Measurements from ENCODE around the gene ATG7.

- no peak for TF ChIP-seq JUND (IDR thresholded peaks at IDR 0.05)
- TF ChIP-seq CTCF (IDR thresholded peaks at IDR 0.05; ENCODE audit: low read depth, low read length, missing input control): no peak
- no peak for TF ChIP-seq EGR1 (IDR thresholded peaks at IDR 0.05; ENCODE audit: low read depth in 2 of 2)
- TF ChIP-seq RAD21 (IDR thresholded peaks at IDR 0.05): no peak
- no peak for TF ChIP-seq MAX (IDR thresholded peaks at IDR 0.05)
- TF ChIP-seq, protein P1, sequence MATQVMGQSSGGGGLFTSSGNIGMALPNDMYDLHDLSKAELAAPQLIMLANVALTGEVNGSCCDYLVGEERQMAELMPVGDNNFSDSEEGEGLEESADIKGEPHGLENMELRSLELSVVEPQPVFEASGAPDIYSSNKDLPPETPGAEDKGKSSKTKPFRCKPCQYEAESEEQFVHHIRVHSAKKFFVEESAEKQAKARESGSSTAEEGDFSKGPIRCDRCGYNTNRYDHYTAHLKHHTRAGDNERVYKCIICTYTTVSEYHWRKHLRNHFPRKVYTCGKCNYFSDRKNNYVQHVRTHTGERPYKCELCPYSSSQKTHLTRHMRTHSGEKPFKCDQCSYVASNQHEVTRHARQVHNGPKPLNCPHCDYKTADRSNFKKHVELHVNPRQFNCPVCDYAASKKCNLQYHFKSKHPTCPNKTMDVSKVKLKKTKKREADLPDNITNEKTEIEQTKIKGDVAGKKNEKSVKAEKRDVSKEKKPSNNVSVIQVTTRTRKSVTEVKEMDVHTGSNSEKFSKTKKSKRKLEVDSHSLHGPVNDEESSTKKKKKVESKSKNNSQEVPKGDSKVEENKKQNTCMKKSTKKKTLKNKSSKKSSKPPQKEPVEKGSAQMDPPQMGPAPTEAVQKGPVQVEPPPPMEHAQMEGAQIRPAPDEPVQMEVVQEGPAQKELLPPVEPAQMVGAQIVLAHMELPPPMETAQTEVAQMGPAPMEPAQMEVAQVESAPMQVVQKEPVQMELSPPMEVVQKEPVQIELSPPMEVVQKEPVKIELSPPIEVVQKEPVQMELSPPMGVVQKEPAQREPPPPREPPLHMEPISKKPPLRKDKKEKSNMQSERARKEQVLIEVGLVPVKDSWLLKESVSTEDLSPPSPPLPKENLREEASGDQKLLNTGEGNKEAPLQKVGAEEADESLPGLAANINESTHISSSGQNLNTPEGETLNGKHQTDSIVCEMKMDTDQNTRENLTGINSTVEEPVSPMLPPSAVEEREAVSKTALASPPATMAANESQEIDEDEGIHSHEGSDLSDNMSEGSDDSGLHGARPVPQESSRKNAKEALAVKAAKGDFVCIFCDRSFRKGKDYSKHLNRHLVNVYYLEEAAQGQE (IDR thresholded peaks at IDR 0.05): no peak
- TF ChIP-seq, protein P2, sequence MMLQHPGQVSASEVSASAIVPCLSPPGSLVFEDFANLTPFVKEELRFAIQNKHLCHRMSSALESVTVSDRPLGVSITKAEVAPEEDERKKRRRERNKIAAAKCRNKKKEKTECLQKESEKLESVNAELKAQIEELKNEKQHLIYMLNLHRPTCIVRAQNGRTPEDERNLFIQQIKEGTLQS (IDR thresholded peaks at IDR 0.05): no peak
- TF ChIP-seq GABPA (IDR thresholded peaks at IDR 0.05 in 1 of 2, conservative IDR thresholded peaks at IDR 0.05 in 1 of 2): no peak
- no peak for TF ChIP-seq RXRA (IDR thresholded peaks at IDR 0.05)
- no peak for TF ChIP-seq YY1 (IDR thresholded peaks at IDR 0.05)
- TF ChIP-seq TAF1 (conservative IDR thresholded peaks at IDR 0.05): no peak
- no peak for TF ChIP-seq NR2F2 (IDR thresholded peaks at IDR 0.05)
These were observed 271.8 kb downstream of the ATG7 start for GRCh38 chr3:11543948-11544387.
